UCSD-AML1 (cell line): ENCODE data around the gene IL17B.

Source experiments
- DNase-seq: peaks from one replicate; lab custom pipeline; 2025; ENCODE audit not compliant: unreplicated experiment; lab: John Stamatoyannopoulos, UW

Gene IL17B

GRCh38 chr5:149362541-149362940, 16.6 kb downstream of the IL17B start:
- DNase-seq = no peak

GRCh38 chr5:149360272-149360671, 18.8 kb downstream of the IL17B start:
- no peak for DNase-seq

- DNase-seq = no peak
Measured at GRCh38 chr5:149358868-149359495, 20.1 kb downstream of the IL17B start.

- peak; percentile 52 for DNase-seq
Measured at GRCh38 chr5:149358294-149358651, 20.8 kb downstream of the IL17B start.

- DNase-seq = peak; percentile 96
Measured at GRCh38 chr5:149357370-149358293, 21.5 kb downstream of the IL17B start, which contains the start of gene PCYOX1L. Gene PCYOX1L (plus strand): TSS chr5:149358046. CDS start chr5:149358069, 23 bp downstream.

- no peak for DNase-seq
Measured at GRCh38 chr5:149356391-149356790, 22.7 kb downstream of the IL17B start.

GRCh38 chr5:149355688-149356087, 23.4 kb downstream of the IL17B start:
- no peak for DNase-seq

- no peak for DNase-seq
Measured at GRCh38 chr5:149353911-149354310, 25.2 kb downstream of the IL17B start.

GRCh38 chr5:149352169-149352568, 26.9 kb downstream of the IL17B start:
- DNase-seq = no peak

- no peak for DNase-seq
Measured at GRCh38 chr5:149349382-149349781, 29.7 kb downstream of the IL17B start.

GRCh38 chr5:149348518-149348917, 30.6 kb downstream of the IL17B start:
- no peak for DNase-seq

- DNase-seq = no peak
Measured at GRCh38 chr5:149345892-149346222, 33.2 kb downstream of the IL17B start.

- DNase-seq = peak; percentile 95
Measured at GRCh38 chr5:149345147-149345891, 33.8 kb downstream of the IL17B start, which contains the start of gene GRPEL2. Gene GRPEL2 (plus strand): TSS chr5:149345499. CDS start chr5:149345540, 41 bp downstream.

- no peak for DNase-seq
Measured at GRCh38 chr5:149344151-149344550, 34.9 kb downstream of the IL17B start.

- no peak for DNase-seq
Measured at GRCh38 chr5:149341876-149342275, 37.2 kb downstream of the IL17B start.

GRCh38 chr5:149340920-149341319, 38.2 kb downstream of the IL17B start:
- no peak for DNase-seq

GRCh38 chr5:149338364-149338763, 40.7 kb downstream of the IL17B start:
- no peak for DNase-seq

GRCh38 chr5:149337736-149338135, 41.4 kb downstream of the IL17B start:
- no peak for DNase-seq

GRCh38 chr5:149333711-149334443, 45.2 kb downstream of the IL17B start:
- DNase-seq = no peak

- DNase-seq = no peak
Measured at GRCh38 chr5:149328177-149328576, 50.9 kb downstream of the IL17B start.

GRCh38 chr5:149326611-149327010, 52.5 kb downstream of the IL17B start:
- no peak for DNase-seq
